Fibroblast of skin of left biceps (primary cell): ENCODE data around the gene SENP7.
"Not testable (repeated sequence)": the region's sequence is repeated elsewhere in the genome, so short reads cannot be mapped to it uniquely, and the experiment has no call there.

Experiments
- DNase-seq, 2 experiments: peaks; one replicate each; pipeline ENCODE4 v3.0.0-alpha.2; 2013; ENCODE audit warnings: low read depth in 2 of 2

SENP7 gene

DNA sequence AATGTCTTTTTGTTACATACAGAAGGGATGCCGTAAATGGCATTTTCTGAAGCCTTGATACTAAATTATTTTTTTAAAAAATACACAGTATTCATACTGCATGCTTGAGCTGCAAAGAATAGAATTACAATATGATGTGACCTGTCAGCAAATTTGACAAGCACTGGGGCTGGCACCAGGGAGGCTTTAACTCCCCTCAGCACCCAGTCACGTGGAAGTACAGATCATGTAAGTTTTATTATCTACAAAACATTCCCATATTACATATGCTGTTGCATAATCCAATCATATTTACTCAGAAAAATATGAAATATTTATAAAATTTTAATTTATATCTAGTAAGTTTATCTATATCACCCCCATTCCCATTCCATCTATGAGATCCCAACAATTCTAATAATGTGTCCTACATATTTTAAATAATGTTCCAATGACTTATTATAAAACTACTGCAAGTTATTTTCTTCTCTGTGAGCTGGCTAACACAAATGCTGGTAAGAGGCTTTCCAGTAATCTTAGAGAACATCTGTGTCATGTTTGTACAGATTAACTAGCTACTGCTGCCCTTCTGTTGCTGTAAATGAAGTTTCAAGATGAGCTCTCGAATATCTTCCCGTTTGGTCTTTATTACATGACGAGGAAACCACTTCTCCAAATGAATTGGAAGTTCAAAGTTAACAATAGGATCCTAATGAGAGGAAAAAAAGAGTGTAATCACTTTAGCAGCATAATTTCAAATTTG, 187.4 kb downstream of the SENP7 start:
- DNase-seq = no peak

DNA sequence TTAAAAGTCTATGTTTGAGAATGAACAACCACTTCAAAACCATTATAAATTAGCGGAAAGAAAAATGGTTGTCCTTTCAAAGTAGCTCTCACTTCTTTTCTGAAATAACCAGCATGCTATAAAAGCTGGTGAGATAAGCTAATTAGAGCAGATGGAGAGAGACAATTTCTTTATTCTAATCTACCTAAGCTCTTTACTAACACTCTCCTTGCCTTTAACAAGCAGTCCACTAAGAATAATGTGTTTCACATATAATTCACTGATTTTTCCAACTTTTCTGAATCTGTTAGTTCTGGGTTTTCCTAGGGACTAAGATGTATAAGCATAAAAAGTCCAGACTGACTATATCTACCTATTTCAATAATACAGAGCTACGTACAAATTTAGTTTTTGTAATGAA, 192.5 kb downstream of the SENP7 start, which contains the start of gene IMPG2:
Gene IMPG2 (minus strand): TSS at position 101 of the 400 bp plus-strand sequence. CDS start 203 bp downstream, outside the sequence.
- no peak for DNase-seq

DNA sequence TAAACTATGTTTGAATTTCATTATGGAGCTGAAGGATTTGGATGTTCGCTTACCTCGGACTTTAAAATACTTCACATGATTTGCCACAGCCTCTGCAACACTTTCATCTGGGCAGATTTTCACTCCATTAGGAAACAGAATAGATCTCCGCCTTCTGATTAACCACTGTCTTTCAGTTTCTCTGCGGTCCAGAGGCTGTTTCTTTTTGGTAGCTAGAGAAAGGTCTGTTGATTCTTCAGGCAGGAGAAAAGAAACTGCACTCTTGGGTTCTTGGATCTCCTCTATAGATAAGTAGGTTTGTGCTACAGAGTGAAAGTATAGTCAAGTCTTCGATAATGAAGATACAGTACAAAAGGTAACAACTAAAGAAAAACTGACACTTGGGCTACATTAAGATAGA, 193.5 kb downstream of the SENP7 start:
- DNase-seq = no peak

DNA sequence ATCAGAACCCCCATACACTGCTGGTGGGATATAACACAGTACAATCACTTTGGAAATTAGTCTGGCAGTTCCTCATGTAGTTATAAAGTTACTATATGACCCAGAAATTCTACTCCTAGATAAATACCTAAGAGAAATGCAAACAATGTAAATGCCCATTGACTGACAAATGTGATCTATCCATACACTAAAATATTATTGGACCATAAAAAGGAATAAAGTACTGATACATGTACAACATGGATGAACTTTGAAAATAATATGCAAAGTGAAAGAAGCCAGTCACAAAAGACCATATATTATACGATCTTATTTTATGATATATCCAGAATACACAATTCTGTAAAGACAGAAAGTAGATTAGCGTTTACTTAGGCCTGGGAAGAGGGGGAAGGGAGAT, 200.5 kb downstream of the SENP7 start:
- no peak for DNase-seq

DNA sequence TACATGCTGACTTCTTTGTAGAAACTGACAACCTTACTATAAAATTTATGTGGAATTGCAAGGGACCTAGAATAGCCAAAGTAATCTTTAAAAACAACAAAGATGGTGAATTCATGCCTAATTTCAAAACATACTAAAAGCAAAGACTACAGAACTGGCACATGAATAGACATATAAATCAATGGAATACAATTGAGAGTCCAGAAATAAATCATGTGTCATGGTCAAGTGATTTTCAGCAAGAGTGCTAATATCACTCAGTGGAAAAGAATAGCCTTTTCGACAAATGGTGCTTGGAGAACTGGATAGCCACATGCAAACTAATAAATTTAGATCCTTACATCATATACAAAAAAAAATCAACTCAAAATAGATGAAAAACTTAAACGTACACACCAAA, 201.3 kb downstream of the SENP7 start:
- DNase-seq = no peak

DNA sequence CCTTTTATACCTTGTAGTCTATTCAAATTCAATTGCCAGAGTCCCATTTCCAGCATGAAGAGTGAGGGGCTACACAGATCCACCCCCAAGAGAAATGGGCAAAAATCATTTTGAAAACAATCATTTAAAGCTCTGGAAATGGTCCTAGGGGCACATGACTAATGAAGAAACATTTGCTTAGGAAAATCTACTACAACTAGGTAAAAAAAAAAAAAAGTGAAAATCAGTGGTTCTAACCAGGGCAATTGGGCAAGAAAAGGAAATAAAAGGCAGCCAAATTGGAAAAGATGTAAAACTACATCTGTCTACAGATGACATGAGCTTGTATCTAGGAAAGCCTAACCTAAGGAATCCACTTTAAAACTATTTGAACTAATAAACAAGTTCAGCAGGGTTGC, 202.0 kb downstream of the SENP7 start:
- no peak for DNase-seq

DNA sequence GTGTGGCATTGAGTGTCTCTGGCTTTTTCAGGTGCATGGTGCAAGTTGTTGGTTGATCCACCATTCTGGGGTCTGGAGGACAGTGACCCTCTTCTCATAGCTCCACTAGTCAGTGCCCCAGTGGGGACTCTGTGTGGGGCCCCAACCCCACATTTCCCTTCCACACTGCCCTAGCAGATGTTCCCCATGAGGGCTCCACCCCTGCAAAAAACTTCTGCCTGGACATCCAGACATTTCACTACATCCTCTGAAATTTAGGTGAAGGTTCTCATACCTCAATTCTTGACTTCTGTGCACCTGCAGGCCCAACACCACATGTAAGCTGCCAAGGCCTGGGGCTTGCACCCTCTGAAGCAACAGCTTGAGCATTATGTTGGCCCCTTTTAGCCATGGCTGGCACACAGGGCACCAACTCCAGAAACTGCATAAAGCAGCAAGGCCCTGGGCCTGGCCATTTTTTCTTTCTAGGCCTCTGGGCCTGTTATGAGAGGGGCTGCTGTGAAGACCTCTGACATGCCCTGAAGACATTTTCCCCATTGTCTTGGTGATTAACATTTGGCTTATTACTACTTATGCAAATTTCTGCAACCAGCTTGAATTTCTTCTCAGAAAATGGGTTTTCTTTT, 204.8 kb downstream of the SENP7 start:
- not testable (repeated sequence) for DNase-seq

DNA sequence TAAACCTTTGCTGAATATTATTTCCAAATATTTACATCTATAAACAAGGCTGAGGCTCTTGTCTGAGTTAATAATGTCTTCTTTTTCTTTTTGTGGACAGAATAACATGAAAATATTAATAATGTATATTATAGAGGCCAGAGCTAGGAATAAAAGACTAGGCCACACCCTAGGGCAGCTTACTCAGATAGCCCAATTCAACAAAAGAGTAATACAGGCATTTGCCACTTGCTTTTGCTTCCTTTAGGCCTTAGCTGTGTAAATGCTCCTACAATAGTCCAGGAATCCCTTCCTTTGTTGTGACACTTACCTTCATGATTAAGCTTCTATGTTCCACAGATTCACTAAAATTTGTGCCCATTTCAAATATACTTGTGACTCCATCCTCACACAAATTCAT, 209.2 kb downstream of the SENP7 start:
- no peak for DNase-seq

DNA sequence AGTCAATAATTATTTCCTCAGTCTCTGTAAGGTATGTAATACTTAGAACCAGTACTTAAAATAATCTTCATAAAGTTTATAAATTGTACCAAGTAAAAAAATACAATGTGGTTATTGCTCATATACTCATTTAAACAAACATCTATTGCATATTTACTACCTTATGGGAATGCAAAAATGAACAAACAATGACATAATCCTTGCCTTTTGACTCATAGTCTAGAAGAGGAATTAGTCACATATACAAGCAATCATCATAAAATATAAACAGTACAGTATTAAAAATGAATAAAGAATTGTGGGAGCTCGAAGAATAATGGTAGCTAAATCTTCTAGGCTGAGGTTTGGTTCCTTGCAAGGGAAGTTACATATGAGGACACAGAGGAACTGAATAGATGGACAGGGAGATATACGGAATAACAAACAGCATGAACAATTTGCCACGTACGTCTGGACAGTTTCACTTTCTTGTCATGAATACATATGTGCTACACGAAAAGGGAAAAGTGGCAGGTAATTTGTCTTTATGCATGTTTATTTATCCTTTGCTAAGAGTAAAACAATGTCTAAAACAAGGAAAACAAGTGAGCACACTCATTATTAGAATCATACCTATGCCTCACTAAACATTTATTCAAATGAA, 209.8 kb downstream of the SENP7 start:
- no peak for DNase-seq

DNA sequence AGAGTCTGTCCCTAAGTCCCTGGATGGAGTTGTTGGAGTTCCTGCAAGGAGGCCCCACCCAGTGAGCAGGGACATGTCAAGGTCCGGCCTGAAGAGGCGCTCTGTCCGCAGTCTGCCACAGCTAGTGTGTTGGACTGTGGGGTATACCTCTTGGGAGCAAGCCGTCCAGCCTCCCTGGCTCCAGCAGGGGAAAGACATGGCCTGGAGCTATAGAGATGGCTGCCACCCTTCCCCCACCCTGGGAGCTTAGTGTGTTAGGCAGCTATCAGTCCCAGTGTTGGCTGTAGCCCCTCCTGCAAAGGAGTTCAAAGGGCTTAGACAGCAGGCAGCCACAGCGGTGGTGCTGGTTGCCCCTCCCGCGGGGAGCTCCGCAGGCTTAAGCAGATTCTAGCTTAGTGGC, 212.9 kb downstream of the SENP7 start:
- DNase-seq = no peak

DNA sequence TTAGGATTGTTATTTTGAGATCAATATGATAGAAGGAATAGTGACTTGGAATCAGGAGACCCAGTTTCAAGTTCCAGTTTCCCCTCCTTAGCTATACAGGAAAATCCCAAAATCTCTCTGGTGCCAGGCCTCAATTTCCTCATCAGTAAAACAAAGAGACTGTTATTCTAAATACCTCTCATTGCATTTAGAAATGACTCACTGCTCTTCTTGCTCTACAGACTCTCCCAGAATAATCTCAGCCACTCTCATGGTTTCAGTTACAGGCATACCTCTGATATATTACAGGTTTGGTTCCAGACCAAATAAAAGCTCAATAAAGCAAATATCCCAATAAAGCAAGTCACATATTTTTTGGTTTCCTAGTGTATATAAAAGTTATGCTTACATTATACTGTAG, 221.0 kb downstream of the SENP7 start:
- DNase-seq = no peak

DNA sequence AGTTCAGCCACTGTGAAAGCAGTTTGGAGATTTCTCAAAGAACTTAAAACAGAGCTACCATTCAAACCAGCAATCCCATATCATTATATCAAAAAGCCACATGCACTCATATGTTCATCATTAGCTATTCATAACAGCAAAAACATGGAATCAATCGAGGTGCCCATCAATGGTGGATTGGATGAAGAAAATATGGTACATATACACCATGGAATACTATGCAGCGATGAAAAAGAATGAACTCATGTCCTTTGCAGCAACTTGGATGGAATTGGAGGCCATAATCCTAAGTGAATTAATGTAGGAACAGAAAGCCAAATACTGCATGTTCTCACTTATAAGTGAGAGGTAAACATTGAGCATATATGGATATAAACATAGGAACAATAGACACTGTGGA, 224.7 kb downstream of the SENP7 start:
- DNase-seq = no peak

DNA sequence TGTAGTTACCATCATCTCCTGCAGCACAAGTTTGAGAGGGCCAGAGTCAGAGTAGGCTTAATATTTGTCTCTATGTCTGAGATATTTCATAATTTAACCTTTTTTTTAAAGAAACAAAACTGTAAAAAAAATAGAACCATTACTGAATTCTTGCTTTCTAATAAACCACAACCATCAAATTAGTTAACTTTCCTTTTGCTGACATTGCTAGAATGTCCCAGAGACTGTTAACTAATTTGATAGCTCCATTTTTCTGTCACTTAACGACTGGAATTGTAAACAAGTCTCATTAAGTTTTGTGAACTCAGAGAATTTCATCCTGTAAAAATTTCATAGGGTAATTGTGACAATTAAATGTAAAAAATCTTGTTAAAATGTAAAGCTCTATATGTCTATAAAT, 228.3 kb downstream of the SENP7 start:
- DNase-seq = no peak

DNA sequence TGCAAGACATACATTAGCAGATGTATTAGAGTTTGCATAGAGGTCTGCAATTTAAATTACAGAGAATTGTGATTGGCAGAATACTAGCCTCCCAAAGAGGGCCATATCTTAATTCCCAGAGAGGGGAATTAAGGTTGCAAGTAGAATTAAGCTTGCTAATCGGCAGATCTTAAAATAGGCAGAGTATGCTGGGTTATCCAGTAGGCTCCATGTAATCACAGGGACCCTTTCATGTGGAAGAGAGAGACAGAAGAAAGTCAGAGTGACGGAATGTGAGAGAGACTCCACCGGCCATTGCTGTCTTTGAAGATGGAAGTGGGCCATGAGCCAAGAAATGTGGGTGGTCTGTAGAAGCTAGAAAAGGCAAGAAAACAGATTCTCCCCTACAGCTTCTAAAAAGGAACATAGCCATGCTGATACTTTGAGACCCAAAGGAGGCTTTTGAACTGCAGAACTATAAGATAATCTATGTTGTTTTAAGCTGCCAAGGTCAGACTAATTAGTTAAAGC, 231.4 kb downstream of the SENP7 start:
- DNase-seq = no peak

DNA sequence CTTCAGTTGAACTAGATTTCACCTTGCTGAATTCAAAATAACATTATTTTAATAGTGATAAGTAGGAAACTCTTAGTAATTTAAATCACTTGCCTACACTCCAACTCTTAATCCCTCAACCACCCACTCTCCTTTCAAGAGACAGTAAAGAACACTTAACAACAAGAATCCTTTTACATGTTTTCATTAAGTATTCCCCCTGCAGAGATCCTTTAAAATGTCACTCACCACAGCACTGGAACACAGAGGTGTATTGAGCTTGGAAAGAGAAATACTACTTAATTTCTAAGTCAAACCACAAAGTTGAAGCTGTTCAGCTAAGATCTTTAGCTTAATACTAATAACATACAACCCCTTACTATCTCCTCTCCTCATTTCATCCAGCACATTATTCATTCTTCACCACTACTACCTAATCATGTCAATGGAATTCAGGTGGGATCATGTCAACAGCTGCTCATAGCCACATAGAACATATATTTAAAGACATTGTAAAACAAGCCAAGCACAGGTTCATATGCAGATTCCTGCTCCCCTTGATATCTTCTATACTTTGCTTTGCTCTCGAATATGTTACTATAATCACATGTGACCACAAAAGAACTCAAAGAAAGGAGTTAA, 233.1 kb downstream of the SENP7 start:
- DNase-seq = no peak

DNA sequence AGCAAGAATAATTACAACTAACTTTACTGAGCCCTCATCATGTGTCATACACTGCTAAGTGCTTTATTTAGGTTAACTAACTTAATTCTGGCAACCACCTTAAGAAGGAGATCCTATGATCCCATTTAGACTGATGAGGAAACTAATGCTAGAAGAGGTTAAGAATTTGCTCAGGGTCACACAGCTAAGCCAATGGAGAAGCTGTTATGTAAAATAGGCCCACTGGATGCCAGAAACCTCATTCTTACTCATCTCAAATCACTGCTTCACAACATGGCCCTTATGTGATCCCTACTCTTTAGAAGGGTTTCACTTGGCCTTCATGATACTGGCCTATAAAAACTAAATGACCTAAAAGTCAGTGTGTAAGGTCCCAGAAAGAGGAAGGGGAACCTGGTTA, 233.8 kb downstream of the SENP7 start:
- DNase-seq = no peak

DNA sequence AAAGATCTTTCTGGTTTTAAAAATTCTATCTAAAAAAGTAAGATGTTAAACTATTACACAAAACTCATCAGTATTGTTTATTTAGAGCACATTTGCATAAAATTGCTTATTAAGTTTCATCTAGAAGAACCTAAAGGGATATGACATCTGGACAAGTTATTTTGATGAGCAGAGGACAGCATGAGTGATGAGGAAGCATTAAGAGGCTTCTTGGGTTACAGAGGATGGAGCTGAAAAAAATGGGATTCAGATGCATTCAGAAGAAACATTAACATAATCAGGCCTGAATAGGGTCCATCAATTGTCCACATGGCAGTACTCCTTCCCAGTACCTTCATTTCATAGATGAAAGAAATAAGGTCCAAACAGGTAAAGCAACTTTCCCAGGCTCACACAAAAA, 234.3 kb downstream of the SENP7 start:
- DNase-seq = no peak
